ENCODE results near the gene OGFOD1. TPM values are rescaled to one million over a fixed set of nuclear protein-coding genes. Genes with fewer than 3 reads are reported as not detected.

Gene OGFOD1
- total RNA-seq, 4 donors from 2014 or later, result 18.3 to 47.1 (median 33.1) TPM

GRCh38 chr16:56424791-56425438 lies 26.4 kb upstream of the OGFOD1 start:
- intact Hi-C loops (cut with DNase I), result loop anchor here (10.0 kb wide), 1 partner anchor 200 kb away; the partner anchor contains the start of gene MT1E
- H3K4me3 ChIP-seq, result peak overlapping the region; percentile 74 to 98 (median 83)
- WGBS, result 0% methylated on average over 2 of the region's 79 CpGs
- TF ChIP-seq POLR2A (IDR thresholded peaks at IDR 0.05; ENCODE audit: low read depth) (no peak), POLR2AphosphoS5 (IDR thresholded peaks at IDR 0.05) (no peak), EP300 (IDR thresholded peaks at IDR 0.05) (no peak), CTCF (IDR thresholded peaks at IDR 0.05) (no peak)
- H3K36me3 ChIP-seq, result peaks cover 0 to 3% (median 0%) of the 10 kb centered on the region in 4 donors
- no peak for DNase-seq (ENCODE audit: extremely low spot score)
- H3K27ac ChIP-seq (replicated peaks in 1 of 4), result peak overlapping the region; percentile 91 to 95 (median 94)
- no peaks in the 10 kb centered on the region for H3K9me3 ChIP-seq
- no peaks in the 10 kb centered on the region for H3K27me3 ChIP-seq
- peaks cover 20 to 51% (median 42%) of the 10 kb centered on the region in 4 donors for H3K4me1 ChIP-seq

GRCh38 chr16:56425439-56425832 lies 25.9 kb upstream of the OGFOD1 start, which contains the start of gene AMFR:
TSS of gene AMFR (minus strand) at chr16:56425545. CDS start at chr16:56425327, 218 bp downstream.
- no peaks in the 10 kb centered on the region for H3K9me3 ChIP-seq
- TF ChIP-seq EP300 (IDR thresholded peaks at IDR 0.05) (no peak), POLR2A (IDR thresholded peaks at IDR 0.05; ENCODE audit: low read depth) (no peak), POLR2AphosphoS5 (IDR thresholded peaks at IDR 0.05) (peak in 1 of 2 donors; percentile 46), CTCF (IDR thresholded peaks at IDR 0.05) (peak; percentile 47 to 61 (median 60))
- H3K4me3 ChIP-seq, result peak within 1 kb of the TSS; percentile 74 to 98 (median 83)
- intact Hi-C loops (cut with DNase I), result loop anchor here (10.0 kb wide), 1 partner anchor 199 kb away; the partner anchor contains the start of gene MT1E
- H3K27me3 ChIP-seq, result no peaks in the 10 kb centered on the region
- H3K36me3 ChIP-seq, result peaks cover 0 to 8% (median 0%) of the 10 kb centered on the region in 4 donors
- H3K4me1 ChIP-seq, result peaks cover 20 to 46% (median 38%) of the 10 kb centered on the region in 4 donors
- WGBS, result 0% methylated on average over 6 of the region's 57 CpGs
- peak within 1 kb of the TSS; percentile 91 to 95 (median 94) for H3K27ac ChIP-seq (replicated peaks in 1 of 4)
- no peak for DNase-seq (ENCODE audit: extremely low spot score)

- intact Hi-C loops (cut with DNase I), result loop anchor here (10.0 kb wide), 1 partner anchor 198 kb away; the partner anchor contains the start of gene MT1E
- Histone ChIP-seq H3K27me3 (no peaks in the 10 kb centered on the region), H3K4me3 (no peak overlapping the region), H3K36me3 (peaks cover 0 to 17% (median 4%) of the 10 kb centered on the region in 4 donors), H3K27ac (replicated peaks in 1 of 4) (peak overlapping the region; percentile 91 to 95 (median 92)), H3K9me3 (no peaks in the 10 kb centered on the region), H3K4me1 (peaks cover 20 to 36% (median 32%) of the 10 kb centered on the region in 4 donors)
- 82% methylated on average over 4 of the region's 4 CpGs for WGBS
- DNase-seq (ENCODE audit: extremely low spot score), result no peak
- no peak for TF ChIP-seq POLR2A (IDR thresholded peaks at IDR 0.05; ENCODE audit: low read depth)
- no peak for TF ChIP-seq EP300 (IDR thresholded peaks at IDR 0.05)
- no peak for TF ChIP-seq CTCF (IDR thresholded peaks at IDR 0.05)
- TF ChIP-seq POLR2AphosphoS5 (IDR thresholded peaks at IDR 0.05), result no peak
Observed at GRCh38 chr16:56426585-56426984, 24.8 kb upstream of the OGFOD1 start.

GRCh38 chr16:56428091-56428490 lies 23.3 kb upstream of the OGFOD1 start:
- H3K36me3 ChIP-seq, result peaks cover 0 to 30% (median 12%) of the 10 kb centered on the region in 4 donors
- no peak for DNase-seq (ENCODE audit: extremely low spot score)
- TF ChIP-seq CTCF (IDR thresholded peaks at IDR 0.05), result no peak
- no peak for TF ChIP-seq POLR2A (IDR thresholded peaks at IDR 0.05; ENCODE audit: low read depth)
- TF ChIP-seq EP300 (IDR thresholded peaks at IDR 0.05), result no peak
- TF ChIP-seq POLR2AphosphoS5 (IDR thresholded peaks at IDR 0.05), result no peak
- H3K27ac ChIP-seq (replicated peaks in 1 of 4), result no peak overlapping the region
- no peaks in the 10 kb centered on the region for H3K27me3 ChIP-seq
- WGBS, result 85% methylated on average over 1 of the region's 1 CpG
- H3K9me3 ChIP-seq, result no peaks in the 10 kb centered on the region
- intact Hi-C loops (cut with DNase I), result loop anchor here (10.0 kb wide), 1 partner anchor 197 kb away; the partner anchor contains the start of gene MT1E
- no peak overlapping the region for H3K4me3 ChIP-seq
- H3K4me1 ChIP-seq, result peaks cover 10 to 21% (median 17%) of the 10 kb centered on the region in 4 donors

Measured in esophagus muscularis mucosa (tissue), 4 donors.